Astrocyte of the hippocampus (primary cell): ENCODE data around the gene PRSS8.
"Not testable (repeated sequence)": the region's sequence is repeated elsewhere in the genome, so short reads cannot be mapped to it uniquely, and the experiment has no call there.

Experiments
- DNase-seq: peaks from one replicate; pipeline ENCODE4 v3.0.0; 2011; ENCODE audit warnings: low read depth, low spot score

PRSS8 gene

DNA sequence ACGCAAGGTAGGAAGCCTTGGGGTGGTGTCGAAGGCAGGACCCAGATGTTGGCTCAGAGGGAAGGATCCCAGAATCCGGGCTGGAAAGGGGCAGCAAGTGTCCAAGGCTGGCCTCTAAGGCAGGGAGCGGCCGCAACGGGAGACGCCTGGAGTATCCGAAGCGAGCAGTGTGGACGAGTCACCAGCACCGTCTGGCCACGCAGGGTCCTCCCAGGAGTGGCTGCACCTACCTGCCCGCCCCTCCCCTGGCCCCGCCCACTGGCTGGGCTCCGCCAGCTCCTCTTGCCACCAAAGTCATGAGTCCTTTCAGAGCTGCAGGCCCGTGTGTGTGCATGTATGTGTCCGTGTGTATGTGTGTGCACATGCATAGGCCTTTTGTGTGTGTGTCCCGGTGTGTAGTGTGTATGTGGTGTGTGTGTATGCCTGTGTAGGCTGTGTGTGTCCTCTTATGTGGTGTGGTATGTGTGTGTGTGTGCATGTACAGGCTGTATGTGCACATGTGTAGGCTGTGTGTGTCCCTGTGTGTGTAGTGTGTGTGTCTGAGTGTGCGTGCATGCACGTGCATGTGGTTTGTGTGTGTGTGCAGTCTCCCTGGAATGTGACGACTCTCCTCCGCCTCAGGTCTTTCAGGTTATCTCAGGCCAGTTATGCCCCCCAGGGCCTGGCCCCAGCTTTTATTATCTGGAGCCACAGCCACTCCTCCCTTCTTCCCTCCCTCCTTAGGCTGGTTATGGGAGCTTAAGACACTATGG, at the start of gene PRSS8:
PRSS8 (minus strand) TSS at position 193 of the 752 bp plus-strand sequence. CDS start 229 bp downstream, outside the sequence.
- DNase-seq = no peak

DNA sequence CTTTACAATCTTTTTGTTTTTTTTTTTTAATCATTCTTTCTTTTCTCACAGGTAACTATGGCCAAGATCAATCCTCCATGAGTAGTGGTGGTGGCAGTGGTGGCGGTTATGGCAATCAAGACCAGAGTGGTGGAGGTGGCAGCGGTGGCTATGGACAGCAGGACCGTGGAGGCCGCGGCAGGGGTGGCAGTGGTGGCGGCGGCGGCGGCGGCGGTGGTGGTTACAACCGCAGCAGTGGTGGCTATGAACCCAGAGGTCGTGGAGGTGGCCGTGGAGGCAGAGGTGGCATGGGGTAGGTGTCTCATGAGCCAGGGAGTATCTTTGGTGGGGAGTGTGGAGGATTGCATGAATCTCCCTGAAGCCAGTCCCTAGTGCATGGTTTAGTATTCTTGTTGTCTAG, 49.4 kb upstream of the PRSS8 start:
- DNase-seq = no peak

DNA sequence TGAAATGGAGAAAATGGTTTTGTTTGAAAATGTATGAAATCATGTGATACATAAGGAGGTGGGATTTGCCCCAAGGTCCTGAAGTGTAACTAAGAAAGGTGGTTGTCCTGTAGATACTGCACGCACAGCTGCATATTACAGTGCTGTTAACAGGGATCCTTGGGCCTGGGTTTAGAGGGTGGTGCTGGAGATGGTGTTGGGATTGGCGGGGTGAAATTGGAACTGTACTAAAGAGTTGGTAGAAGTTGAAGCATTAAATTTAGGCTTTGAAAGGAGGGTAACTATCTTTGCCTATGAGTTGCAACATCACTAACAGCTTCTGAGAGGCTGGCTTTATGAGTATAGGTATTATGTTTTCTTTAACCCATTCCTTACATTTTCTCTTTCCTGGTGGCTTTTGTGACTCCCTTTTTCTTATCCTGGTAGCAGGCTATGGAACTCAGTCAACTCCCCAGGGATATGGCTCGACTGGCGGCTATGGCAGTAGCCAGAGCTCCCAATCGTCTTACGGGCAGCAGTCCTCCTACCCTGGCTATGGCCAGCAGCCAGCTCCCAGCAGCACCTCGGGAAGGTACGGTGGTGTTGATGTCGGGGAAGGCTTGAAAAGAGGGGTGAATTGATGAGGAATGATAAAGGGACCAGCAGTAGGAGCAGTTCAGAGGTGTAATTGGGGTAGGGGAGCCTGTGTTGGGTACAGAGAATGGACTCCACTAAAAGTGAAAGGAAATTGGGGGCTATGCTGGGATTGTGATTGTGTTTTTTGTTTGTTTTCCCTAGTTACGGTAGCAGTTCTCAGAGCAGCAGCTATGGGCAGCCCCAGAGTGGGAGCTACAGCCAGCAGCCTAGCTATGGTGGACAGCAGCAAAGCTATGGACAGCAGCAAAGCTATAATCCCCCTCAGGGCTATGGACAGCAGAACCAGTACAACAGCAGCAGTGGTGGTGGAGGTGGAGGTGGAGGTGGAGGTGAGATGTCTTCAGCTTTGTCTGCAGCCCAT, 48.2 kb upstream of the PRSS8 start:
- DNase-seq = no peak

DNA sequence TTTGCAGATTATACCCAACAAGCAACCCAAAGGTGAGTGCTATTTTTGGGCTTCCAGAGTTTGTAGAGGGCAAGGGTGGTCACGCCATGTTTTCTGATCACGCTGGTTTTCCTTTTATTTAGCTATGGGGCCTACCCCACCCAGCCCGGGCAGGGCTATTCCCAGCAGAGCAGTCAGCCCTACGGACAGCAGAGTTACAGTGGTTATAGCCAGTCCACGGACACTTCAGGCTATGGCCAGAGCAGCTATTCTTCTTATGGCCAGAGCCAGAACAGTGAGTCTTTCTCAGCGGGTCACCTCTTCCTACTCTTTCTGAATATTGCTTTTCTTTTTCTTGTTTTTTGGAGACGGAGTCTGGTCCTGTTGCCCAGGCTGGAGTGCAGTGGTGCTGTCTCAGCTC, 46.9 kb upstream of the PRSS8 start:
- peak; percentile 16 for DNase-seq

DNA sequence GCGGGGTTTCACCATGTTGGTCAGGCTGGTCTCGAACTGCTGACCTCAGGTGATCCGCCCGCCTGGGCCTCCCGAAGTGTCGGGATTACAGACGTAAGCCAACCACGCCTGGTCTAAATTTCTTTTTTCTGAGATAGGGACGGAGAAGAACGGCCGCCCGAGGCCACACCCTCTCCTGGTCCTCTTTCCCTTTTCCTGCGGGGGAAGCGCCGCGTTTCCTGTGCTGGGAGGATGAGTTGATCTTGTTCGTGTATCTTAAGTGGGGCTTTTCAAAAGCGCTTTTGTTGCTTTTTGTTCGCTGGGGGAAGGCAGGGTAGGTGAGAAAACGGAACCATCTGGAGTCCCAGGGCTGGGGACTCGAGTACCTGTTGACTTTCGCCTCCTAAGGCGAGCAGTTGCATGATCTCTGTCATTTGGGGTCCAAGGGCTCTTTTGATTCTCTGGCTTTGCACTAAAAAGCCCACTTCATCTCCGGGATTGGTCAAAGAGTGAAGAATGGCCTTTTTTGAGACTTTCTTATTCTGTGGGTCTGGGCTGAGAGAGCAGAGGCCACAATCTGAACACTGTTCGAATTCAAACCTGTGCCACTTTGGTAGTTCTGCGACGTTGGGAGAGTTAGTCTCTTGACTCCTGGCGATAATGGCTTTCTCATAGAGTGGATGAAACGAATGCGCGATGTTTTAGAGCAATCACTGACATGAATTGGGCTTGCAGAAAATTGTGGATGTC, 45.7 kb upstream of the PRSS8 start:
- DNase-seq = peak; percentile 41

DNA sequence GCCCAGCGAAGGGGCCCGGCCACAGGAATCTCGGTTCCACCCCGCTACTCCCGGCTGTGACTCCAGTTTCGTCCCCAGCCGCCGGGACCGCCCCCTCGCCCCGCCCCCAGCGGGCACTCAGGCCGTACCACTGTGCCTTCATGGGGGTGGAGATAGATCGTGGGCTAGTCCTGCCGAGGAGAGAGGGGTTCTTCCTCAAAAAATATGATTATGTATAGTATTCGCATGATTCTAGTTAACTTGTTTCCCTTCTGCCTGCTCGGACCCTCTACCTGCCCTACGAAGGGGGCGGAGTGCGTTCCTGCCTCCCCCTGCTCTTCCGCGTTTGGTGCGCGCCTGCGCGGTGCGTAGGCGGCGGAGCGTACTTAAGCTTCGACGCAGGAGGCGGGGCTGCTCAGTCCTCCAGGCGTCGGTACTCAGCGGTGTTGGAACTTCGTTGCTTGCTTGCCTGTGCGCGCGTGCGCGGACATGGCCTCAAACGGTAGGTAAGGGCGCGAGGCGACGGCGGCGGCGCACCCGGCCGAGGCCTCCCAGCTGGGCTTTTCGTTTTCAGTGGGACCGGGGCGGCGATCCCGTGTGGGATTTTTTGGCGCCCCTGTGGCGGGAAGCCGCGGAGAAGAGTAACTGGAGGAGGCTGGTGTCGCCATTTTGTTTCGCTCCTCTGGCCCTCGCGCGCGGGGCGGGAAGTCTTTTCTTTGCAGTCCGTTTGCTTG, 44.4 kb upstream of the PRSS8 start, which contains the start of gene FUS:
FUS (plus strand) TSS at position 393 of the 713 bp plus-strand sequence; CDS start at position 469, 76 bp downstream.
- DNase-seq = peak; percentile 96

DNA sequence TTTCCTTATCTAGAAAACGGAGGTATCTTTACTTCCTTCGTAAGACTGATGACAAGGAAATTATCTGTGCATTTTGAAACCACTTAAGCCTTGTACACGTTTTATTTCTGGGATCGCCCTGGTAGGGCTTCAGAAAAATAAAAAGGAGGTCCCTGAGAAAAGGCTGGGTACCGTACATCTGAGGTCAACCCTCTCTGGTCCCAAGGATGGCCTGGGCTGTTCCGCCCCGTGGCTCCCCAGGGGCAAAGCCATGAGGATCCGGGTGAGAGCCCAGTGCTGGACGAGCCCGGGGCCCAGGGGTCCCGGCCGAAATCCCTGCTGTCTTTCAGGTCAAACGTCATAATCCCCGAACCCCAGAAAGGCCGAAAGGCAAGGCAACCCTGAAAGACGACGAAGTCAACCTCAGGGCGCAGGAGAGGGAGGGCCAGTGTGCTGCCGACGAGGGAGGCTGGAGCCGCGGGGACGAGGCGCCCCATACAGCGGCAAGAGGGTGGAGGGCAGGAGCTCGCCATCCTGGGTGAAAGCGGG, 43.8 kb upstream of the PRSS8 start:
- DNase-seq = no peak

DNA sequence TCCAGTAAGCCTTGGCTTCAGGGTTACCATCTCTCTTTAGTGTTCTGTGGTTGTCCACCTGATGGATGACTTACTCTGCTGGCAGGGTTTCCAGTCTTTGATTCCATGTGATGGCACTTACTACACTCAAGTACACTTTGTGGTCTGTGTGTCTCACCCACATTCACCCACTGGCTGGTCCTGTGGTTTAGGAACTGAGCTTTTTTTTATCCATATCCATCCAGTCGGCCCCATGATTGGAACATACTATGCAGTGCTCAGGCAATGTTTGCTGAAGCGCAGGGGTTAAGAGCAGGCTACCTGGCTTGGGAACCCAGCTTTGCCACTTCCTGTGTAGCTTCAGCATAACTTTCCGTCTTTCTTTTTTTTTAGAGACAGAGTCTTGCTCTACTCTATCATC, 41.6 kb upstream of the PRSS8 start:
- peak; percentile 90 for DNase-seq

DNA sequence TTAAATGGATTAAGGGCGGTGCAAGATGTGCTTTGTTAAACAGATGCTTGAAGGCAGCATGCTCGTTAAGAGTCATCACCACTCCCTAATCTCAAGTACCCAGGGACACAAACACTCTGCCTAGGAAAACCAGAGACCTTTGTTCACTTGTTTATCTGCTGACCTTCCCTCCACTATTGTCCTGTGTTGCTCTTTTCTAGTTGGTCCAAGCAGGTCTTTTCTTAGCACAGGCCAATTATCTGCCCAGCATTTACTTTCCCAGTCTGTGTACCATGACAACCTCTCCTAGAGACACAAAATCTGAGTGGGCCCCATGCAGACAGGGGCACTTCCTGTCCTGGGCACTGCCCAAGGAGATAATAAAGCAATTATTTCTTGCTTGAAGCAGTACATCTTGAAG, 34.5 kb upstream of the PRSS8 start:
- not testable (repeated sequence) for DNase-seq

DNA sequence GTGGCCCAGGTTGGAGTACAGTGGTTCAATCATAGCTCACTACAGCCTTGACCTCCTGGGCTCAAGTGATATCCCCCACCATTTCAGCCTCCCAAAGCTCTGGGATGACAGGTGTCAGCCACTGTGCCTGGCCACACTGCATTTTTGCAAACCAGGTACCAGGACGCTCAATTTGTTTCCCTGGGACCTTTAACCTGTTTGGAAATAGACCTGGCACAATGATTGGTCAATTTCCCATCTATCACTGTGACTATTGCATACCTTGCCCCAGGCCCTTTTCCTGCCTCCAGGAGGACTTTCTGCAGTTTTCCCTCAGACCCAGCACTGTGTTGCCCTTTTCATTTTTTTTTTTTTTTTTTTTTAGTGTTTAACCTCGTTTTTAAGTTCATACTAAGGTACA, 33.3 kb upstream of the PRSS8 start:
- DNase-seq = no peak

DNA sequence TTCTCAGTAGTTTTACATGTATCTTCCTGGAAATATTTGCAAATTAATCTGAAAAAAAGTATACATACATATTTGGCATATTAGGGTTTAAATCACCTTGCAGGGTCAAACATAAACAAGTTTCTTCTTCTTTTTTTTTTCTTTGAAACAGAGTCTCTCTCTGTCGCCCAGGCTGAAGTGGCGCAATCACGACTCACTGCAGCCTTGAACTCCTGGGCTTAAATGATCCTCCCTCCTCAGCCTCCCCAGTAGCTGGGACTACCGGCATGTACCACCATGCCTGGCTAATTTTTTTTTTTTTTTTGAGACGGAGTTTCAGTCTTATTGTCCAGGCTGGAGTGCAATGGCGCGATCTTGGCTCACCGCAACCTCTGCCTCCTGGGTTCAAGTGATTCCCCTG, 31.8 kb upstream of the PRSS8 start:
- DNase-seq = no peak

DNA sequence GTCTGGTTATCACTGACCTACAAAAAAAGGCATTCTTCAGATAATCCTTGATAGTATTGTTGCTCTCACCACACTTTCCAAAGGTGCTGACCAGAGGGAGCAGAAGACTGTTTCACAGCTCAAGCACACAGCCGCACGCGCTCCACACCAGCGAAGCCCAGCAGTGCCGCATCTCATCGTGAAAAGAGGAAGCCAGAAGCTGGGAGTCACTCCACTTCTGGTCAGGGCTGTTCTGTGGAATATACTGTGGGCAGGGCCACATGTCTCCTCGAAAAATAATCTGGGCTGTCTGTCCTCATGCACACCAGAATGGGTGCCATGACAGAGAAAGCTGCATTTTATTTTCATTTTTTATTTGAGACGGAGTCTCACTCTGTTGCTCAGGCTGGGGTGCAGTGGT, 21.6 kb upstream of the PRSS8 start:
- no peak for DNase-seq

DNA sequence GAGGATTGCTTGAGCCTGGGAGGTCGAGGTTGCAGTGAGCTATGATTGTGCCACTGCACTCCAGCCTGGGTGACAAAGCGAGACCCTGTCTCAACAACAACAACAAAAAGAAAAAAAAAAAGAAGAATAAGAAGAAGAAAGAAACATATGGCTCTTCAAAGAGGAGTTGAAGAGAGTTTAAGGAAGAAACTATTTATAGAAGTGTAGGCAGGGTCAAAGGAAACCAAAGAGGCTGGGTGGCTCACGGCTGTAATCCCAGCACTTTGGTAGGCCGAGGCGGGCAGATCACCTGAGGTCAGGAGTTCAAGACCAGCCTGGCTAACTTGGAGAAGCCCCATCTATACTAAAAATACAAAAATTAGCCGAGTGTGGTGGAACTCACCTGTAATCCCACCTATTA, 15.4 kb upstream of the PRSS8 start:
- DNase-seq = not testable (repeated sequence)

DNA sequence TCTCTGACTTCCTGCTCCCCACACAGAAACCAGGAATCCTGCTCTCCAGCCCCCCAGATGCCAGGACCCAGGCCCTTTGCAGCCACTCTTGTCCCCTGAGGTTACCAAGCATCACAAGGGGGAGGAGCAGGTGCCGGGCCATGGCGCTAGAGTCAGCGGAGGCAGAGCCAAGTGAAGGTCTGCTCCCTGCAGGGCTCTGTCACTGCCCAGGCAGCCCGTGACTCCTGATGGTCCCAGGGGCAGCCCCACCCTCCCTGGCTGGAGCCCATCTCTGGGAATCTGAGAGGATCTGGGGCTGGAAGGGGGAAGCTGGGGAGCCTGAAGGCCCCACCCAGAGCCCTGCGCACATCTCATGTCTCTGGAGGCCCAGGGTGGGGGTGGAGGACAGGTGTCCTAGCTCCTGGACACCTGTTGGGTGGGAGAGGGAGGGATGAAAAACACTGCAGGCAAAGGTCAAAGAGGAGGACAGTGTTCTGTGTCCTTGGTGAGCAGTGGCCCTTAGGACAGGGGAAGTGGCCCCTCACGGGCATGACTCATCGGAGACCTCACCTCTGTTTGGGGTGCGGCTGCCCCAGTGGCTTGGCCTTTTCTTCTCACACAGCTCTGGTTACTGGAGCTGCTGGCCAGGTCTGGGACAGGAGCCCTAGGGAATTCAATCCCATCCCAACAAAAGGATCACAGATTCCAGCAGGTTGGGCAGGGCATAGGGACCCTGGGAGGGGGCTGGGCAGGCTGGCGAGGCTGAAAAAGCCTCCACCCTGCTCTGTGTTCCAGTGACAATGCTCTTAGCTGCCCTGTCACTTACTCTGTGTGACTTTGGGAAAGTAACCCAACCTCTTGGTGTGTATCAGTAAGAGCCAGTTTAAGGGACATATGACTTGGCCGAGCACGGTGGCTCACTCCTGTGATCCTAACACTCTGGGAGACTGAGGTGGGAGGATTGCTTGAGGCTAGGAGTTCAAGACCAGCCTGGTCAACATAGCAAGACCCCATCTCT, 14.7 kb upstream of the PRSS8 start, which contains the start of gene PRSS36:
PRSS36 (minus strand) TSS at position 173 of the 997 bp plus-strand sequence; CDS start at position 142, 31 bp downstream.
- DNase-seq = no peak

DNA sequence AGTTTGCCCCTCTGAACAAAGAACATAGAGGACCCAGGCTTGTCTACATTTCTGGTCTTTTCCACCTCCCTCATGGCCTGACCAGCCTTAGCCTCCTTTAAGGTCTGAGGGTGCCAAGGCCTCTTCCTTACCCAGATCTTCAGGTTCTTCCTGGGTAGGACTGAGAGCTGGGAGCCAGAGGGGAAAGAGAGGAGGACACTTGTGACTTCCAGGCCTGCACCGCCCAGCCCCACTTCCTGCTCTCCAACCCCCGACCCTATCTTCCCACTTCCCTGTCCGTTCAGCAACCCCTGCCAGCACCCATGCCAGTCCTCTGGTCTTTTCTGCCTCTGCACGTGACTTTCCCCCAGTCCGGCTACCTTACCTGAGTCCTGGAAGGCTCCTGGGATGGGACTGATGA, 13.8 kb upstream of the PRSS8 start:
- DNase-seq = no peak

DNA sequence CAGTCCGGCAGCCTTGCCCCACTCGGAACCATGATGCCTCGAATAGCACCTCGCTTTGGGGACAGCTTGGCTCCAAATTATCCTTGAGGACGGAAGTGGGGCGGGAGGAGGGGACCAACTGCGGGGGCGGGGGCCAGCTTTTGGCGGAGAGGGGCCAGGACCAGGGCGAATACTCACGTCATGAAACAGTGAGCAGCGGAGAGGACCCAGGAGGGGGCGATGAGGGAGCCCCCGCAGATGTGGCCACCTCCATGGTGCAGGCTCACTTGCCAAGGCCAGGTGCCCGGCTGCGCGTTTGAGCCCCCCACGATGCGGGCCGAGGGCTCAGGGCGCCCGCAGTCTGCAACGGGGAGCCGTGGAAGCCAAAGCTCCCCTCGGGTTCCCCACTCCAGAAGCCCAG, 13.4 kb upstream of the PRSS8 start:
- no peak for DNase-seq

DNA sequence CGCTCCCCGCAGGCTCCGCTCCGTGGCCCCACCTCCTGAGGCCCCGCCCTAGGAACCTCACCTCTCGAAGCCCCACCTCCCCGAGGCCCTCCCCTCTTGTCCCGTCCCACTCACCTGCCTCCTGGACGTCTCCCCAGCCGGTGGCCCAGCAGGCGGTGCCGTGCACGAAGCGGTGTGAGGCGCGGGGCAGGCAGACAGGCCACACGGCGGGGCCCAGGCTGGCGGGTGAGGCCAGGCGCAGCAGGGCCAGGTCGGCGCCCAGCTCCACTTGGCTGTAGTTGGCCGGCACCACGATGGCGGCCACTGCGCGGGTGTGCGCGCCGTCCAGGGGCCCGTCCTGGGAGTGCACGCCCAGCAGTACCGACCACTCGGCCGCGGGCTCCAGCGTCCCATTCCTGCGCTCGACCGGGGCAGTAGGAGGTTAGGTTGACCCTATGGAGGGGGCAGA, 12.8 kb upstream of the PRSS8 start:
- no peak for DNase-seq

DNA sequence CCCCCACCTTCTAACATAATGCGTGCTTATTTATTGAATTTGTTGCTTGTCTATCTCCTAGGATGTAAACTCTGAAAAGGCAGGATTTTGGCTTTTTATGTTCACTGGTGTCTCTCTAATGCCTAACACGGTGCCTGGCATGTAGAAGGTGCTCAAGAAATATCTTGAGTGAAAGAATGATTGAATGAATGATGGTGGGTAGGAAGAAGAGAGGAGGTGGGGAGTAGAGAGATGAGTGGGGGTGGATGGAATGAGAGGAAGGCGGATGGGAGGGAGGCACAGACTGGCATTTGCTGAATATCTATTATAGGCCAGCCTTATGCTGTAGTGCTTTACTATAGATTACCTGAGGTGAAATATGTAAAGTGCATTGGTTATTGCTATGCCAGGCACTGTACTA, 12.0 kb upstream of the PRSS8 start:
- no peak for DNase-seq

DNA sequence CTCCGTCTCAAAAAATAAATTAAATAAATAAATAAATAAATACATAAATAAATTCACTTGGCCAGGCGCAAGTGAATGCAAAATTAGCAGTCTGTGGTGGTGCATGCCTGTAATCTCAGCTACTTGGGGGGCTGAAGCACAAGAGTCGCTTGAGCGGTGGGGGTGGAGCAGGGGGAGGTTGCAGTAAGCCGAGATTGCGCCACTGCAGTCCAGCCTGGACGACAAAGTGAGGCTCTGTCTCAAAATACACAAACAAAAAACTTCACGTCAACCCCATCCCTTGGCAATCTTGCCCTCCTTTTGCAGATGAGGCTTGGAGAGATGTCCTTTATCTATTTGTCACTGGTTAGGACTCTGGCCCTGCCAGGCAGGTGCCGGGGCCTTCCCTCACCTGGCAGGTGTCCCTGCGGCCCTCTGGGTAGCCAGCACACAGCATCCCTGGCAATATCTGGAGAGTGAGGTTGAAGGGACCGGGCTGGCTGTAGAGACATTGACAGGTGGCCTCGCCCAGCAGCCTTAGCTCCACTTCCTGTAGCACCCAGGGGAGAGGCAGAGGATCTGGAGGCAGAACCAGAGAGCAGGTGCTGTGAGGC, 10.0 kb upstream of the PRSS8 start:
- DNase-seq = no peak
